LNCAP (cell line): ENCODE results near the gene NCBP1.

Experiments
- TF ChIP-seq, protein P1 (sequence below): fragments of 450-650 bp; IDR thresholded peaks from 2 replicates; pipeline ENCODE4 v1.5.1; 2017; ENCODE audit warnings: mild to moderate bottlenecking

The NCBP1 gene

GRCh38 chr9:97647996-97648395 is 14.4 kb downstream of the NCBP1 start:
- TF ChIP-seq, protein P1, sequence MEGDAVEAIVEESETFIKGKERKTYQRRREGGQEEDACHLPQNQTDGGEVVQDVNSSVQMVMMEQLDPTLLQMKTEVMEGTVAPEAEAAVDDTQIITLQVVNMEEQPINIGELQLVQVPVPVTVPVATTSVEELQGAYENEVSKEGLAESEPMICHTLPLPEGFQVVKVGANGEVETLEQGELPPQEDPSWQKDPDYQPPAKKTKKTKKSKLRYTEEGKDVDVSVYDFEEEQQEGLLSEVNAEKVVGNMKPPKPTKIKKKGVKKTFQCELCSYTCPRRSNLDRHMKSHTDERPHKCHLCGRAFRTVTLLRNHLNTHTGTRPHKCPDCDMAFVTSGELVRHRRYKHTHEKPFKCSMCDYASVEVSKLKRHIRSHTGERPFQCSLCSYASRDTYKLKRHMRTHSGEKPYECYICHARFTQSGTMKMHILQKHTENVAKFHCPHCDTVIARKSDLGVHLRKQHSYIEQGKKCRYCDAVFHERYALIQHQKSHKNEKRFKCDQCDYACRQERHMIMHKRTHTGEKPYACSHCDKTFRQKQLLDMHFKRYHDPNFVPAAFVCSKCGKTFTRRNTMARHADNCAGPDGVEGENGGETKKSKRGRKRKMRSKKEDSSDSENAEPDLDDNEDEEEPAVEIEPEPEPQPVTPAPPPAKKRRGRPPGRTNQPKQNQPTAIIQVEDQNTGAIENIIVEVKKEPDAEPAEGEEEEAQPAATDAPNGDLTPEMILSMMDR, result no peak

DNA sequence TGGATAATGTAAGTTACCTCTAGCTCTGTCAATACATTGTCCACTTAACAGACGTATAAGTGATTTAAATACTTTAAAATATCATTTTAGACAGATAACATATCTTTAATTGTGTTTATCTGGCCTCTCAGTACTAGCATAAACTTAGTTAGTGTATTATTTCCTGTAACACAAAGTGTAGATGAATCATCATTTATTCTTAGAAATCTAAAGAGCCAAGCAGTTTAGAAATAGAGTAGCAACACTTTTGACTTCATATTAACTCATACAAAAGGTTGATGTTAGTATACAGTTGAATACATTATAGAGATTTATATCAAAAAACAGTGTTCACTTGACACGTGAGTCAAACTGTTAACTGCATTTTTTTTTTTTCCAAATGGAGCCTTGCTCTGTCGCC is 18.0 kb downstream of the NCBP1 start:
- TF ChIP-seq, protein P1, result no peak

DNA sequence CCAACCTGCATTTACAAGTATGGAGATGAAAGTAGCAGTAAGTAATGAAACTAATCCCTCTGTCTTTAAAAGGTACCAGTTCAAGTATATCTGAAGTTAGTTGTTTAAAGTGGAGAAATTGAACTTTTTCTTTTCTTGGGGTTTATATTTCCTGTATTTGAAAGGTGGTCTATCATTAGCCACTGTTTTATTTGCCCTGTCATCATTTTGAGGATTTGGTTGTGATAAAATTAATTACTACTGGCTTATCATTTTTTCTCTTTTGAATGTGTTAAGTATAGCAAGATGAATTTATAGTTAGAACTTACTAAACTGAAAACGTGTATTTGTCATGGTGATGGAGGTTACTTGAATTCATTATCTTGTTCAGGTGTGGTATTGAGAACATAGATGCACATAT is 25.1 kb downstream of the NCBP1 start:
- TF ChIP-seq, protein P1, result no peak

DNA sequence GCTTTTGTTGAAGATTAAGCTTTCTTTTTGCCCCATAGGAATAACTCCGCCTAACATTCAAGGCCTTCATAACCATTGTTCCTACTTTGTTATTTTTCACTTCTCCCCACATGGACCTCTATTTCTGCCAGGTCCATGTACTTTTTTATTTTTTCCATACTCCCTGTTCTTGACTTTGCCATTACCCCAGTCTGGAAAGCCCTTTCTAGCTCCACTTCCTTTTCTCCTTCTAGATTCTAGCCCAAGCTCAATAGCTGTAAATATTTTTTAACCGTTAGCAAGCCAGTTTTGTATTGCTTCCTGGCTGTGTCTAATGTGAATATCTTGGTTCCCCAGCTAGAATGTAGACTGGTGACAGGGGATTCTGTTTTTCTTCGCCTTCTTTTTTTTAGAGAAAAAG is 26.1 kb downstream of the NCBP1 start:
- TF ChIP-seq, protein P1, result no peak

DNA sequence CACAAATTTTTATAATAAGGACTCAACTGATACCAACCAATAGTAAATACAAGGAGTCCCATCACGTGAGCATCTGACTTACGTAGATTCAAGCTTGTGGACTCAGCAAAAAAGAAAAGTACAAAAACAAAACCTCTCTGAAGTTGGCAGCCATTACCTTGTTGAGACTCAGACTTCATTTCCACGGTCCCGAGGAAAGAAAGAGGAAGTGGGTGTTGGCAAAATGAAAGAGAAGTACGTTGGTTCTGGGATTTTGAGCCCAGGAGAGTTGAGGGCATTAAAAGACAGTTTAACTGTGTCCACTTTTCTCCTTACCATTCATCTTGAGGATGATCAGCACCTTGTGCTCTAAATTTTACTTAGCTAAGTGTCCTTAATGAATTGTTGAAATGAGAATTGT is 26.7 kb downstream of the NCBP1 start:
- TF ChIP-seq, protein P1, result no peak

DNA sequence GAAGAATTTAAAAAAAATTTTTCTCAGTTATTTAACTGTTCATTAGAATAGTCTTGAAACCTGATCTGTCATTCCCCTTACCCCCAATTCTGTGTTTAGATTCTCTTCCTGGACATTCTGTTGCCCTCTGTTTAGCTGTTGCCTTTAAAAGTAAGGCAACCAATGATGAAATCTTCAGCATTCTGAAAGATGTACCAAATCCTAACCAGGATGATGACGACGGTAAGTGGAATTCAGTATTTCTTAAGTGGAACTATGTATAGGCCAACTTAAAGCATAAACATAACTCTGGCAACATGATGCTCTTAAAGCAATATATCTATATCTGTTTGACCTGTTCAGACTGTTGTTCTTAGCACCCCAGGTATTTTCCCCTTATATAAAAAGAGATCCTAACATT is 27.2 kb downstream of the NCBP1 start:
- TF ChIP-seq, protein P1, result no peak

DNA sequence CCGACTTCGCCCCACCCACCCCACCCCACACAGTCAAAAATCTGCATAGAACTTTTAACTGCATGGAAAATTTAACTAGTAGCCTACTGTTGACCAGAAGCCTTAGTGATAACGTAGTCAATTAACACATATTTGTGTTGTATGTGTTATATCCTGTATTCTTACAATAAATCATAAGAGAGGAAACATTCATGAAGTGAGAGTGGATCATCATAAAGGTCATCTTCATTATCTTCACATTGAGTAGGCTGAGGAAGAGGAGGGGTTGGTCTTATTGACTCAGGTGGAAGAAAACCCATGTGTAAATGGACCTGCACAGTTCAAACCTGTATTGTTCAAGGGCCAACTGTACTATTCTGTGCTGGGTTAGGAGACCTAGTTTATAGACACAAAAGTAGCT is 32.1 kb downstream of the NCBP1 start:
- TF ChIP-seq, protein P1, result no peak

DNA sequence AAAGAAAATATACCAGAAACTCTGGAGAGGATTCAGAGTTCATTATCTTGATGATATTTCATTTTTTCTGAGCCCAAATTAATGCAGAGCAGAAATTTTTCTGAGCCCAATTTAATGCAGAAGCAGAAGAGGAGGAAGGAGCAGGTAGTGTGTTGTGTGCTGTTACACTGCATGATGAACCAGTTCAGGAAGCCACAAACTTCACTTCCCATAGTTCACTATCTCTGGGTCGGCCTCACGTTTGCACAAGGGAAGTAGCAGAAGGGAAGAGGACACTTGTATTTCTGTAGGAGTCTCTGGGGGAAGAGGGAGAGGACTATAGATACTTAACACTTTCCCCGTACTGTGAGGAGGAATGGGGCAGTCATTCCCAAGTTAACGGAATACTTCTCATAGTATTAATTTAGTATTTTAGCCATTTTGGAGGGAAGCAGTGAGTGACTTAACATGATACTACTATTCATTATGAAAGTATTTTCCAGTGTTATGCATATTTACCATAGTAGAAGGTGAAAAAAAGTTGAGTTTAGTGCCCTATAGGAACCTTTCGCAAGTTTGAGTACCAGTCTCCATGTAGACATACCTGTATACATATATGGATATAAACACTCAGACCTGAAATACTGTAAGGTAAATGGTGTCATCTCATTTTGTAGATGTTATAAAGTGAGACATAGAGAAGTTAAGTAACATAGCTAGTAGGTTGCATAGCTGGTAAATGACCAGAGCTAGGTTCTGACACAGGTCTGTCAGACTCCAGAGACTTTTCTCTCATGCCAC is 33.5 kb downstream of the NCBP1 start:
- TF ChIP-seq, protein P1, result no peak
